ENCODE results near the gene NCKAP1.

The NCKAP1 gene

DNA sequence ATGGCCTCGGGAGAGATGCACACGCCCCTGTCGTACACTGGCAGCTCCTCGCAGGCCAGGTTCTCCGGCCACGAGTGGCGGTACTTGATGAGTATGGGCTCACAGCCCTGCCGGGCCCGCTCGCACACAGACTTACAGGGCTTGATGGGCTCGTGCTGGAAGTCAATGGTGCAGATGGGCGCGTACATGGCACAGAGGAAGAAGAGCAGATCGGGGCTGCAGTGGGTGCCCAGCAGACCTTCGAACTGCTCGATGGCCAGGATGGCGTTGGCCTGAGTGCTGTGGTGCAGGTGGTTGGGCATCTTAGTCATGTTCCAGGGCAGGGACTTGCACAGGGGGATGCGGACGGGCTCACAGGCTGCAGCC, 172.2 kb downstream of the NCKAP1 start:
- no peak for DNase-seq

DNA sequence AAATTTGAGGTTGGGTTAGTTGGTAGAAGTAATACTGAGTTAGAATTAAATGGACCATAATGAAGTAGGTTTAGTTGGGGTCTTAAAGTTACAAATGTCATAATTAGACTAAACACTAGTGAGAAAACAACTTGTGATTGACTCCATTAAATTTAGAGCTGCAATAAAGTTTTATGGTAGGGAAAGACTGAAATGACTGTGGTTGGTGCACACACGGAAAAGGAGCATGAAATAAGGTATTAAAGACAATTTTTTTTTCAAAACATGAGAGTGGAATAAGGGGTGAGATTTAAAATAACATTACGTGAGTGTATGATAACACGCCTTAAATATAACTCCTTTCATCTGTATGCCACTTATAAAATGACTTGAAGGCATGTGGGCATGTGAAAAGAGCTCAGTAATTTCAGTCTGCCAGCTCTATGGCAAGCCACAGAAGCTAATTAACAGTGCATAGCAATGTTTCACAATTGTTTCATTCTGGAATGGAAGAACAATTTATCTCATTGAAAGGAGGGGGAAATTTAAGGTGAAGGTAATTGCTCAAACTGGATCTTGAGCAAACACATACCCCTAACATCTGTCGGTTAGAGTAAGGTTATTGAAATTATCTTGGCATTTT, 173.2 kb downstream of the NCKAP1 start:
- no peak for DNase-seq

DNA sequence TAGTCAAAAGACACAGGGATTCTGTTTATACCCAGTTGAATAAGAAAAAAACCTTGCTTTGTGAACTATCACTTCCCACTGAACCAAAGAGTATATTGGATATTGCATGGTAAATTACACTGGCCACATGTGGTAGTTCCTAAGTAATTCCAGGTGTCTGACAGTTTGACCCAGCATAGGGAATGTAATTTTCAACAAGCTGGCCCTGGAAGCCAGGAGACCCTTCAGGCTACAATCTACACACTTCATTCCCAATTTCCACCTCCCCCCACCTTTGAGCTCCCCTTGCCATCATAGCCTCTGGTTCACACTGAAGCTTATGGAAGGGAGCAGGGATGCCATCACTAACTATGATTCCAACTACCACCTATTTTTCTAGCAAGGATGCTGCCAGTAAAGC, 174.6 kb downstream of the NCKAP1 start:
- DNase-seq = no peak

DNA sequence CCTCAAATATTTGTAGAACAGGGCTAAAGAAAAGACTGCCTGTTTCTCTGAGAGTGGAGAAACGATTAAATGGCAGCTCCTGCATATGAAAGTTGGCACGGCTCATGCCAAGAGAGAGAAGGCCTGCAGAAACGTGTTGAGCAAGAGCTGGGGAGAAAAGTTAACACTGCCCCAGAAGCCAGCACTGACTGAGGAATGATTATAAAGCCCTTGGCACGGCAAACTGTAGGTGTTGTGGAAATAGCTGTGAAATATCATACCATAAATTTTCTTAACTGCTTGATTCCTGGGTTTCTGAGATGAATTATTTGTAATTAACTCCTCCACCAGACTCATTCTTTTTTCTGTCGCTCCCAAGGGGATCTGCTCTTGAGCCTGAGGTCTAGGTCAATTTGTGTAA, 176.2 kb downstream of the NCKAP1 start:
- DNase-seq = no peak

DNA sequence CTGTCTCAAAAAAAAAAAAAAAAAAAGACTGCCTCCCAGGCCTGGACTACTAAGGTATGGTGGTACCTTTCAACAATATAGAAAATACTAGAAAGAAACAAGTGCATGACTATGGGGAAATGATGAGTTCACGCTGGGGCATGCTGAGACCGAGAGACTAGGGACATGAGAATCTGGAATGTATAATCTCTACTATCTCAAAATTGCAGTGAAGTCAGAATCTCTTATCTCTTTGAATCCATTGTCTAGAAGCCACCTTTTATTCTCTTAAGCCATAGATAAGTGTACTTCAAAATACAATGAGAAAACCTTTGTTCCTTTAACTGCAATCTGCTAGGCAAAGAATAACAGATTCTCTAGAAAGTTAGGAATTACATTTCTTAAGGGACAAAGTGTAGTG, 177.4 kb downstream of the NCKAP1 start:
- no peak for DNase-seq
